ACHN (cell line): Measurements from ENCODE around the gene SELENOV.

Experiments
- DNase-seq: peaks from one replicate; pipeline ENCODE4 v3.0.0-alpha.2; 2015
- in situ Hi-C: cut with HindIII; loops from 2 replicates; pipeline ENCODE4 v1.10.0; 2017; ENCODE audit warnings: low sequenced_read_pairs, low pct_ligation_motif_present, low pct_unique_long_range_greater_than_20kb

SELENOV gene

DNA sequence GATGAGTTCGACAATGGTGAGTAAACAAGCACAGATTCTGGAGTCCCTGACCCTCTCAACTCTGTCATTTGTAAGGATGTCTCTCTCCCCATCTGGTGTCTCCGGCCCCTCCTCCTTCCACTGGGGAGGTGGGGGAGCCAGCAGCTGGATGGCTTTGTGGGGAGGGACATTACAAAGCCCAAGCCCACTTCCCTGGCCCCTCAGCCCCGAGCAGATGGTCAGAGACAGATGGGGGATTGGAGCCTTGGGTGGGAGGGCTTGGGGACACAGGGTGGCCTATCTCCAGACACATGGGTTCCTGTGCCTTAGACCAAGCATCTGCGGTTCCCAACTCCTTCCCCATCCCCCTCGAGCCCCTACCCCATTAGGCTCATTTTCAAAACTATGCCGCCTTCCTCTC, 31.8 kb upstream of the SELENOV start:
- no peak for DNase-seq
- in situ Hi-C loops = no loop called here

DNA sequence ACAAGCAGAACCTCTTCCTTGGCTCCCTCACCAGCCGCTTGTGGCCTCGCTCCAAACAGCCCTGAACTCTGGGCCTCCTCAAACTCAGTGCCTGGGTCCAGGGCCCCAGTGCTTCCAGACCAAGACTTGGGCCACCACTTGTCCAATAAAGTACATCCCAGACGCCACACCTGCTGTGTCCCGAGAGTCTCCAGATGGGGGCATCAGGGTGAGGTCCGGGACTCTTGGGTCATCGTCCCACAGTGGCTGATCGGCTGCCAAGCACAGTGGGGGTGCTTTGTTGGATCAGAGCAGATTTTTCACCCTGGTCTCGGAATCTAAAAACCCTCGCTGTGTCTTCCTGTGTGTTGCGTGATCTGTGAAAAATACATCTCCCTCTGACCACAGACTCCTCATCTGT, 25.2 kb upstream of the SELENOV start:
- DNase-seq = no peak
- in situ Hi-C loops = no loop called here

DNA sequence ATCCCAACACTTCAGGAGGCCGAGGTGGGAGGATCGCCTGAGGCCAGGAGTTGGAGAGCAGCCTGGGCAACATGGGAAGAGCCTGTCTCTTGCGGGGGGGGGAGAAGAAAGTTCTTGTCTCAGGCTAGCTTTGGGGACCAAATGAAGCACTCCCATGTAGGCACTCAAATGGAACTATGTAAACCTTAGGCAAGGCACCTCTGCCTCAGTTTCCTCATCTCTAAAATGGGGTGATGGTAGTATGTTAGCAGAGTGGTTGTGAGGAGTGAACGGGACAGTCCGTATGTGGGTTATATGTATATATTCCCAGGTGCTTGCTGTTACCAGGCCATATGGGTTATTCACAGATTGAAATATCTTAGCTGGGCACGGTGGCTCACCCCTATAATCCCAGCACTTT, 22.7 kb upstream of the SELENOV start:
- in situ Hi-C loops = no loop called here
- DNase-seq = no peak

DNA sequence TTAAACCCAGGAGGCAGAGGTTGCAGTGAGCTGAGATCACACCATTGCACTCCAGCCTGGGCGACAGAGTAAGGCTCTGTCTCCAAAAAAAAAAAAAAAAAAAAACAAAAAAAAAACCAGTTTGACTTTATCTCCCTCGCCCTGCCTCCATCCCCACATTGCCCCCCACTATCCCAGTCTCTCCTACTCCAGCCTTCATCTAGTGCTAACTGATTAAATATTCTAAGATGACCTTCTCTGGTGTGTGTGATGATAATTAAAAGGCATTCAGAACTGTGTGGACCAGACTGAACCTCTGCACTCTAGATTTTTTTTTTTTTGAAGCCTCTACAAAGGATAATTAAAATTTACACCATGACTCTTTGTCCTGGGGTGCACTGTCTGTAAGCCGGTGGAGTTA, 22.2 kb upstream of the SELENOV start:
- no peak for DNase-seq
- in situ Hi-C loops = no loop called here

DNA sequence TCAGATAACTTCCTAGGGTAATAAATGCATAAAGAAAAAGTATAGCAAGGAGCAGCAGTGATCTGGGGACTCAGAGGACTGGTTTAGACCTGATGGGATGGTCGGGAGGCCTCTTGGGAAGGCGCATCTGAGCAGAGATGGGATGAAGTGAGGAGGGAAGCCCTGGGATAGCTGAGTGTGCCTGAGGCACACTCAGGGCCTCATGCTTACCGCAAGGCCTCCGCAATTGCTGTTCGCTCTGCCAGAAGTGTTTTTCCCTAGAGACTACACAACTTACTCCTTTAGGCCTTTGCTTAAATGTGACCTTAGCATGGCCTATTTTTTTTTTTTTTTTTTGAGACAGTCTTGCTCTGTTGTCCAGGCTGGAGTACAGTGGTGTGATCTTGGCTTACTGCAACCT, 20.3 kb upstream of the SELENOV start:
- no peak for DNase-seq

DNA sequence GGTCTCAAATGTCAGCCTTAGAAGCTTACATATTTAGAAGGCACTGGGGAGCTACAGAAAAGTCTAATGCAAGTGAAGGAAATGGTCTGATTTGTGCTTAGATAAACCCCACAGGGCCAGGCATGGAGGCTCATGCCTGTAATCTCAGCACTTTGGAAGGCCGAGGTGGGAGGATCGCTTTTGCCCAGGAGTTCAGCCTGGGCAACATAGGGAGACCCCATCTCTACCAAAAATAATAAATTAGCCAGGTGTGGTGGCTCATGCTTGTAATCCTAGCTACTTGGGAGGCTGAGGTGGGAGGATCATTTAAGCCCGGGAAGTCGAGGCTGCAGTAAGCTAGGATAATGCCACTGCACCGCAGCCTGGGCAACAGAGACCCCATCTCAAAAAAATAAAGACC, 18.9 kb upstream of the SELENOV start:
- in situ Hi-C loops = no loop called here

More for the DNA sequence above, 20.3 kb upstream of the SELENOV start:
- in situ Hi-C loops = no loop called here

DNA sequence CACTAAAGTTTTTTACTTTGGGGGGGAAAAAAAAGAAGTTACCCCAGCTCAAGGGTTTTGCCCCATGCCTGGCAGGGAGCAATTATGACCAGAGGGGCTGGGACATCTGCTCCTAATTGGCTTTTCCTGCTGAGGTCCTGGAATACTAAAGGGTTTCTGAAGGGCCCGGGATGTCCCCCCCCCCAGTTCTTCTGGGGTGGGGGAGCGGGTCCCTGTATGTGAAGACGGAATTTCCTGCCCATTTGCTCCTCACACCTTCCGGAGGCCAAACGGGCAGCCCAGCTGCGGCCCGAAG, 17.3 kb upstream of the SELENOV start:
- in situ Hi-C loops = no loop called here
- no peak for DNase-seq

More for the DNA sequence above, 18.9 kb upstream of the SELENOV start:
- DNase-seq = no peak

DNA sequence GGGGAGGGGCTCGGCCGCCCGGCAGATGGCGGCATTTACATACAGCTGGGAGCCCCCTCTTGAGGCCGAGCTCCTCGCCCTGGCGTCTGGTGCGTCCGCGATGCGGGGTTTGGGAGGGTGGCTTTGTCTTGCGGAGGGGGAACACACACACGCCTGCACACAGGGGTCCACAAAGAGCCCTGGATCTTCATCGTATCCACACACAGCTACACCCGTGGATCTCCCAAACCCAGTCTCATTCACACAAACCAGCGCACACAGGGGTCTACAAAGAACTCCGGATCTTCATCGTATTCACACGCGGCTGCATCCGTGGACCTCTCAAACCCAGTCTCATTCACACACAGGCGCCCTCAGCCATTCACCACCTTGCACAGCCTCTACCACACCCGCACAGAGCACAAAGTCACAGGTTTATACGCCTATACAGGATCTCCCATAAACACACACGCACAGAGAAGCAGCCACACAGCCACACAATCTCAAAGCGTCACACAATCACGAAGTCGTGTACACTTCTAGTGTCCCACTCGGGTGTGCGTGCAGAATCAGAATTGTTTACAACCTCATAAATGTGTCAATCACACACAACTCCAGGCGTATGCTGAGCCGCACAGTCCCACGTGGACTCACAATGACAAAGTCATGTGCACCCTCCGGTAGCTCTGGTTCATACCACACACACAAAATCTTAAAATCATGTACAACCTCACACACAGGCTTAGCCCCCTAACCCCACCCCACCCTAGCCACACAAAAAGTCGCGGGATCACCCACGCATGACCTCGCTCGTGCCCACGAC, 16.7 kb upstream of the SELENOV start:
- DNase-seq = peak; percentile 46
- in situ Hi-C loops = no loop called here

DNA sequence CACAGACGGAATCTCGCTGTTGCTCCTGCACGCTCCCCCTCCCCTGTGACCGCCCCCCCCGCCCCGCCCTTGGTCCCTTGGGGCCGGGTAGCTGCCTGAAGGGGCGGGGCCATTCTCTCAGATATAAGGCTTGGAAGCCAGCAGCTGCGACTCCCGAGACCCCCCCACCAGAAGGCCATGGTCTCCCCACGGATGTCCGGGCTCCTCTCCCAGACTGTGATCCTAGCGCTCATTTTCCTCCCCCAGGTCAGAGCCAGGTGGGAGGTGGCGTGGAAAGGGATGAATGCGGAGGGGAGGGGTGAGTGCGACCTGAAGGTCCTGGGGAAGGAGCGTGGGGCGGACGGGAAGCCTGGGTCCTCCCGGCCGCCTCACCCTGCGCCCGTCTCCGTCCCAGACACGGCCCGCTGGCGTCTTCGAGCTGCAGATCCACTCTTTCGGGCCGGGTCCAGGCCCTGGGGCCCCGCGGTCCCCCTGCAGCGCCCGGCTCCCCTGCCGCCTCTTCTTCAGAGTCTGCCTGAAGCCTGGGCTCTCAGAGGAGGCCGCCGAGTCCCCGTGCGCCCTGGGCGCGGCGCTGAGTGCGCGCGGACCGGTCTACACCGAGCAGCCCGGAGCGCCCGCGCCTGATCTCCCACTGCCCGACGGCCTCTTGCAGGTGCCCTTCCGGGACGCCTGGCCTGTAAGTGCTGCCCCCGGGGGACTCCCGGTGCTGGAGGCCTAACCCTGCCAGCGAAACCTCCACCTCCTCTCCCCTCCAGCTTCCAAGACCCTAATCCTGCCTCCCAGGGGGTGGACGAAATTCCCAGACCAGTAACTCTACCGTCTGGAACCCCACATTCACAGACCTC, 15.9 kb upstream of the SELENOV start, which contains the start of gene DLL3:
DLL3 (plus strand) TSS at position 150 of the 845 bp plus-strand sequence; CDS start at position 178, 28 bp downstream.
- DNase-seq = no peak

DNA sequence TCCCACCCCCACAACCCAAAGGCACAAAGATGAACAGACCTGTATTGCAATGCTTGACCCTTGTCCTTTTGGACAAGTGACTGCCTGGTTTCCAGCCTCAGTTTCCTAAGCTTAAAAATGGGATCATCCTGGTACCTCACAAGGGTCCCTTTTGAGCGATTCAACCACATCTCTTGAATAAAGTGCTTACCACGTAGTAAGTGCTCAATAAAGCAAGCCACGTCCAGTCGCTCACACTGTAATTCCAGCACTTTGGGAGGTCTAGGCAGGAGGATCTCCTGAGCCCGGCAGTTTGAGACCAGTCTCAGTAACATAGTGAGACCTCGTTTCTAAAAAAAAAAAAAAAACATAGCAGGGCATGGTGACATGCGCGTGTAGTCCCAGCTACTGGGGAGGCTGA, 15.0 kb upstream of the SELENOV start:
- DNase-seq = no peak
- in situ Hi-C loops = no loop called here

More for the DNA sequence above, 15.9 kb upstream of the SELENOV start, which contains the start of gene DLL3:
- in situ Hi-C loops = no loop called here

DNA sequence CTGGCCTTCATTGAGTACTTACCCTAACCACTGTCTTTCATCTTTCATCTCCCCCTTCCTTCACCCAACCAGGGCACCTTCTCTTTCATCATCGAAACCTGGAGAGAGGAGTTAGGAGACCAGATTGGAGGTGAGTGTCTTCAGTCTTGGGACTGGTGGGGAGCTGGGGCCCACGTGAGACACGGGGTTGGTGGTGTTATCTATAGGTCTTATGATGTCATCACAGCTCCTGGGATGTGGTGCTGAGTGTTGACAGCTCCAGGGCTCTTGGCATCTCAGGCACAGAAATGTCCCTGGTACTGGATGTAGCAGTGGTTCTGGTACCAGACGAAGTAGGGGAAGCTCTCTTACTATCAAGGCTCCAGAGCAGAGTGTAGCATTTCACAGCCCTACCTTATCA, 14.4 kb upstream of the SELENOV start:
- in situ Hi-C loops = no loop called here
- DNase-seq = no peak

DNA sequence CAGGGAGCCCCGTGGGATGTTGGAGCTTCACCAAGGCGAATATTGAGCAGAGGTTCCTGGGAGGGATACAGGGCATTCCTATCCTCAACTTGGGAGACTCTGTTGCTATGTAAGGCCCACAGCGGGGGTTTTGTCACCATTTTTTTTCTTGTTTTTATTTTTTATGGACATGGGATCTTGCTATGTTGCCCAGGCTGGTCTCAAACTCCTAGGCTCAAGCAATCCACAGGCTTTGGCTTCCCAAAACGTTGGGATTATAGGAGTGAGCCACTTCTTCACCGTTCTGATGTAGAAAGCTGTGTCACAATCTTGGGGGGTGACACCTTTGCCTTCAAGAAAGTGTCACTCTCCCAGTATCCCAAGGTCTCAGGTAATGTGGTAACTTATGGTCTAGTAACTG, 13.6 kb upstream of the SELENOV start:
- no peak for DNase-seq
- in situ Hi-C loops = no loop called here

DNA sequence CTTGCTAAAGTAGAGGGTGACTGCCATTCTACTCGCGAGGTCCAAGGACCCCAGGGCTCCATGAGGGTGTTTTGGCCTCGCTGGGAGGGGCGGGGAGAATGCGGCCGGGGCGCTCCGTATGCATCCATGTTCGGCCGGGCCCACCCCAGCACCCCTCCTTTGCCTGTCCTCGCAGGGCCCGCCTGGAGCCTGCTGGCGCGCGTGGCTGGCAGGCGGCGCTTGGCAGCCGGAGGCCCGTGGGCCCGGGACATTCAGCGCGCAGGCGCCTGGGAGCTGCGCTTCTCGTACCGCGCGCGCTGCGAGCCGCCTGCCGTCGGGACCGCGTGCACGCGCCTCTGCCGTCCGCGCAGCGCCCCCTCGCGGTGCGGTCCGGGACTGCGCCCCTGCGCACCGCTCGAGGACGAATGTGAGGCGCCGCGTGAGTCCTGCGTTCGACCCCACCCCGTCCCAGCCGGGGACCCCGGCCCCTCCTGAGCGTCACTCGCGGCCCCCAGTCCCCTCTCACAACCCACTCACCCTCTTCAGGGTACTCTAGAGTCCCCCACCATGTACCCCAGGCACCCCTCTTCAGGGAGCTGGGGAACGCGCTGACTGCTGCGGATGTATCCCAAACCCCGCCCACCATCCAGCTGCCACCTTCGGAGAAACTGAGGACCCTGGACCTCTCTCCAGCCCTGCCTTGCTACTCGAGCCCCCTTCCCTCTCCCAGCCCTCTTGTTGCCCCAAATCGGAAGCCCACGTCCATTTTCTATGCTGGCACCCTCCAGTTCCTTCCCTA, 12.1 kb upstream of the SELENOV start:
- in situ Hi-C loops = no loop called here
- no peak for DNase-seq

DNA sequence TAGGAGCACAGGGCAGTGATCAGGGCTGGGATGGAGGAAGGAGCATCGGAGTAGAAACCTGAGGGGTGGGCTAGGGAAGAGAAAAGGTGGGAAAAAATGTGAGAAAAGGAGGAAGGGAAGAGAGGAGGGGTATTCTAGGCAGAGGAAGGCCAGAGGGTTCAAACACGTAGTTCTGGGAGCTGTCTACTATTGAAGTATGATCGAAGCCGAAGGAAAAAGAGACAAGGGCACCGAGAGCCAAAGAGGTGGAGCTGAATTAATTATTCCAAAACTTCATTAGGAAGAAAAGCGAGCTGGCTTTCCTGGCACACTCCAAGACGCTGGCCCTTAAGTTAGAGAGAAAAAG, 8.4 kb upstream of the SELENOV start:
- in situ Hi-C loops = no loop called here
- no peak for DNase-seq

DNA sequence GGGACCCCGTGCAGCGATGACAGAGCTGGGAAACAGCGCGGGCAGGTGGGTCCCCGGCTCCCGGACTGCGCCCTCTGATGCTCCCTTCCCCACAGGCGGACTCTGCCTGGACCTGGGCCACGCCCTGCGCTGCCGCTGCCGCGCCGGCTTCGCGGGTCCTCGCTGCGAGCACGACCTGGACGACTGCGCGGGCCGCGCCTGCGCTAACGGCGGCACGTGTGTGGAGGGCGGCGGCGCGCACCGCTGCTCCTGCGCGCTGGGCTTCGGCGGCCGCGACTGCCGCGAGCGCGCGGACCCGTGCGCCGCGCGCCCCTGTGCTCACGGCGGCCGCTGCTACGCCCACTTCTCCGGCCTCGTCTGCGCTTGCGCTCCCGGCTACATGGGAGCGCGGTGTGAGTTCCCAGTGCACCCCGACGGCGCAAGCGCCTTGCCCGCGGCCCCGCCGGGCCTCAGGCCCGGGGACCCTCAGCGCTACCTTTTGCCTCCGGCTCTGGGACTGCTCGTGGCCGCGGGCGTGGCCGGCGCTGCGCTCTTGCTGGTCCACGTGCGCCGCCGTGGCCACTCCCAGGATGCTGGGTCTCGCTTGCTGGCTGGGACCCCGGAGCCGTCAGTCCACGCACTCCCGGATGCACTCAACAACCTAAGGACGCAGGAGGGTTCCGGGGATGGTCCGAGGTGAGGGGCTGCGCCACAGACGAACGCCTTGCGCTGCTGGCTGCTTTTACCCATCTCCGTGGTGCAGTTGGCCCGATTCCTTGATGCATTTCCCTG, 7.8 kb upstream of the SELENOV start:
- peak; percentile 70 for DNase-seq
- in situ Hi-C loops = no loop called here

DNA sequence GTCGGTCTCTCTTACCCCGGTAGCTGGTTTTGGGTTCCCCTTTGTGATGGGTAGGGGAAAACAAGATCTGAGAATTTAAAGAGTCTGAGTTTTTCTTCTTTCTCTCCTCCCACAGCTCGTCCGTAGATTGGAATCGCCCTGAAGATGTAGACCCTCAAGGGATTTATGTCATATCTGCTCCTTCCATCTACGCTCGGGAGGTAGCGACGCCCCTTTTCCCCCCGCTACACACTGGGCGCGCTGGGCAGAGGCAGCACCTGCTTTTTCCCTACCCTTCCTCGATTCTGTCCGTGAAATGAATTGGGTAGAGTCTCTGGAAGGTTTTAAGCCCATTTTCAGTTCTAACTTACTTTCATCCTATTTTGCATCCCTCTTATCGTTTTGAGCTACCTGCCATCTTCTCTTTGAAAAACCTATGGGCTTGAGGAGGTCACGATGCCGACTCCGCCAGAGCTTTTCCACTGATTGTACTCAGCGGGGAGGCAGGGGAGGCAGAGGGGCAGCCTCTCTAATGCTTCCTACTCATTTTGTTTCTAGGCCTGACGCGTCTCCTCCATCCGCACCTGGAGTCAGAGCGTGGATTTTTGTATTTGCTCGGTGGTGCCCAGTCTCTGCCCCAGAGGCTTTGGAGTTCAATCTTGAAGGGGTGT, 7.1 kb upstream of the SELENOV start:
- DNase-seq = no peak
- in situ Hi-C loops = no loop called here

DNA sequence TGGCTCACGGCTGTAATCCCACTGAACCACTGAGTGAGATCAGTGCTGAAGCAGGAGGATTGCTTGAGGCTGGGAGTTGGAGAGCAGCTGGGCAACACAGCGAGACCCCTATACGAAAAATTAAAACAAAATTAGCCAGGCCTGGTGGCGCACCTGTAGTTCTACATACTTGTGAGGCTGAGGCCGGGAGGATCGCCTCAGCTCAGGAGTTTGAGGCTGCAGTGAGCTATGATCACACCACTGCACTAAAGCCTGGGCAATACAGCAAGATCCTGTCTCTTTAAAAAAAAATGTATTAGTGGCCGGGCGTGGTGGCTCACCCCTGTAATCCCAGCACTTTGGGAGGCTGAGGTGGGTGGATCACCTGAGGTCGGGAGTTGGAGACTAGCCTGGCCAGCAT, 6.3 kb upstream of the SELENOV start:
- DNase-seq = no peak

DNA sequence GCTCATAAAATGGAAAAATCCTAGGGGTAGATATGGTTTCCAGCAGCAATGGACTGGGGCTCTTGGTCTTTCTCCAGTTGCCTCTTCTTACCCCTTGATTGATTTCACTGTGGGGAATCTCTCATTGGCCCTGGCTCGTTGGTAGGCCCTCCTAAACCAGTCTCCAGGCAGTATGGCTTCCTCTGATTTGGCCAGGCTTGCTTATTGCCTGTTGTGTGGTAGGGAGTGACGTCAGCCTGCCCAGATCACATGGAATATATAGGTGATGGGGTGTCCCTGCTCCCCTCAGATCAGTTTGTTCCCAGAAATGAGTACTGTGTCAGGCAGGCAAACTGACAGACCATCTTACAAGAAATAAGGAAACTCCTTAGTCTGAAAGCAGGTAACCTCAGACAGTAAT, 5.7 kb upstream of the SELENOV start:
- in situ Hi-C loops = no loop called here
- DNase-seq = no peak

More for the DNA sequence above, 6.3 kb upstream of the SELENOV start:
- in situ Hi-C loops = no loop called here
